OCI-LY3 (cell line): ENCODE measurements around the gene MRTFA.
A peak's percentile ranks its signal among the peaks of the same experiment; 100 is the strongest.
"Not testable (repeated sequence)": the region's sequence is repeated elsewhere in the genome, so short reads cannot be mapped to it uniquely, and the experiment has no call there.

Source experiments
- H2AFZ ChIP-seq: fragments of 200-600, 300-600 bp; shearing (Covaris generic); 2 replicates; pipeline ENCODE4 v1.6.0; 2014; ENCODE audit warnings: antibody characterized with exemption, low read depth, low read length
- H3K27ac ChIP-seq: fragments of 200-600, 300-600 bp; sonication (generic); 2 replicates; pipeline ENCODE4 v1.5.1; 2014; ENCODE audit warnings: mild to moderate bottlenecking, low read length, moderate library complexity, mixed read lengths
- H3K27me3 ChIP-seq: fragments of 200-600, 300-600 bp; sonication (generic); 2 replicates; pipeline ENCODE4 v1.6.1; 2014; ENCODE audit warnings: low read depth, low read length, mixed read lengths
- H3K36me3 ChIP-seq: fragments of 200-600, 300-600 bp; sonication (generic); replicated peaks from 2 replicates; pipeline ENCODE3; 2014; ENCODE audit warnings: low read depth, low read length, mixed read lengths
- H3K4me1 ChIP-seq: fragments of 300-600, 200-600 bp; sonication (generic); 2 replicates; pipeline ENCODE4 v1.6.1; 2014; ENCODE audit warnings: low read length, mixed read lengths
- H3K4me2 ChIP-seq: fragments of 200-600, 300-600 bp; sonication (generic); 2 replicates; pipeline ENCODE4 v1.6.1; 2014; ENCODE audit warnings: low read length, mixed read lengths
- H3K4me3 ChIP-seq: fragments of 300-600, 200-600 bp; sonication (generic); 2 replicates; pipeline ENCODE4 v1.5.1; 2014; ENCODE audit warnings: antibody characterized with exemption, mild to moderate bottlenecking, low read length, moderate library complexity
- H3K79me2 ChIP-seq: fragments of 300-600, 200-600 bp; shearing (Covaris generic); 2 replicates; pipeline ENCODE4 v1.6.1; 2014; ENCODE audit warnings: mild to moderate bottlenecking, low read length, mixed read lengths
- H3K9ac ChIP-seq: fragments of 300-600, 200-600 bp; shearing (Covaris generic); 2 replicates; pipeline ENCODE4 v1.6.0; 2014; ENCODE audit warnings: mild to moderate bottlenecking, low read length, moderate library complexity
- H3K9me3 ChIP-seq: fragments of 200-600, 300-600 bp; shearing (Covaris generic); 2 replicates; pipeline ENCODE4 v1.6.1; 2014; ENCODE audit warnings: low read length, mixed read lengths; ENCODE audit not compliant: insufficient read depth
- H4K20me1 ChIP-seq: fragments of 200-600, 300-600 bp; sonication (generic); 2 replicates; pipeline ENCODE4 v1.6.1; 2016; ENCODE audit warnings: low read length, mixed read lengths; ENCODE audit not compliant: insufficient read depth
- EZH2phosphoT487 ChIP-seq: fragments of 200-600 bp; shearing (Covaris generic); IDR thresholded peaks from 2 replicates; pipeline ENCODE4 v1.6.1; 2018; ENCODE audit warnings: antibody characterized with exemption, mixed run types, low read depth
- TF ChIP-seq, protein P1 (sequence below): fragments of 200-600, 300-600 bp; sonication (generic); IDR thresholded peaks from 2 replicates; pipeline ENCODE4 v1.5.1; 2014; ENCODE audit warnings: antibody characterized with exemption, low read length, low read depth

The MRTFA gene

DNA sequence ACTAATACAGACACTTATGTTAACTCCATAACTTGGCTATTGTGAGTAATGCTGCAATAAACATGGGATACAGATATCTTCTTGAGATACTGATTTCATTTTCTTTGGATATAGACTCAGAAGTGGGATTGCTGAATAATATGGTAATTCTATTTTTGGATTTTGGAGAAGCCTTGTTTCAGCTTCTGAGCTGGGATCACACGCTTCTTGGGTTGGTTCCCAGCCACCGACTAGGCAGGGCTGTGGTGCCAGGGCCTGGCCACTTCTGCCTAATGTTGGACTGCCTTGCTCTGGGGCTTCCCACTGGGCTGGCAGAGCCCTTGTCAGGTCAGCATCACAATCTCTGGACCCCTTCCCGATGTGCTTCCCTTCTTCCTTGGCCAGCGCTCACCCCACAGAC, 28.8 kb upstream of the MRTFA start:
- Histone ChIP-seq H3K4me1 (peaks cover 17% of the 10 kb centered on the region), H3K4me2 (no peak overlapping the region), H3K27me3 (no peaks in the 10 kb centered on the region), H3K36me3 (no peaks in the 10 kb centered on the region), H3K9me3 (no peaks in the 10 kb centered on the region), H2AFZ (no peak overlapping the region), H3K9ac (no peak overlapping the region), H4K20me1 (no peaks in the 10 kb centered on the region), H3K79me2 (no peaks in the 10 kb centered on the region), H3K27ac (no peak overlapping the region), H3K4me3 (no peak overlapping the region)
- no peak for TF ChIP-seq EZH2phosphoT487
- TF ChIP-seq, protein P1, sequence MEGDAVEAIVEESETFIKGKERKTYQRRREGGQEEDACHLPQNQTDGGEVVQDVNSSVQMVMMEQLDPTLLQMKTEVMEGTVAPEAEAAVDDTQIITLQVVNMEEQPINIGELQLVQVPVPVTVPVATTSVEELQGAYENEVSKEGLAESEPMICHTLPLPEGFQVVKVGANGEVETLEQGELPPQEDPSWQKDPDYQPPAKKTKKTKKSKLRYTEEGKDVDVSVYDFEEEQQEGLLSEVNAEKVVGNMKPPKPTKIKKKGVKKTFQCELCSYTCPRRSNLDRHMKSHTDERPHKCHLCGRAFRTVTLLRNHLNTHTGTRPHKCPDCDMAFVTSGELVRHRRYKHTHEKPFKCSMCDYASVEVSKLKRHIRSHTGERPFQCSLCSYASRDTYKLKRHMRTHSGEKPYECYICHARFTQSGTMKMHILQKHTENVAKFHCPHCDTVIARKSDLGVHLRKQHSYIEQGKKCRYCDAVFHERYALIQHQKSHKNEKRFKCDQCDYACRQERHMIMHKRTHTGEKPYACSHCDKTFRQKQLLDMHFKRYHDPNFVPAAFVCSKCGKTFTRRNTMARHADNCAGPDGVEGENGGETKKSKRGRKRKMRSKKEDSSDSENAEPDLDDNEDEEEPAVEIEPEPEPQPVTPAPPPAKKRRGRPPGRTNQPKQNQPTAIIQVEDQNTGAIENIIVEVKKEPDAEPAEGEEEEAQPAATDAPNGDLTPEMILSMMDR = no peak

DNA sequence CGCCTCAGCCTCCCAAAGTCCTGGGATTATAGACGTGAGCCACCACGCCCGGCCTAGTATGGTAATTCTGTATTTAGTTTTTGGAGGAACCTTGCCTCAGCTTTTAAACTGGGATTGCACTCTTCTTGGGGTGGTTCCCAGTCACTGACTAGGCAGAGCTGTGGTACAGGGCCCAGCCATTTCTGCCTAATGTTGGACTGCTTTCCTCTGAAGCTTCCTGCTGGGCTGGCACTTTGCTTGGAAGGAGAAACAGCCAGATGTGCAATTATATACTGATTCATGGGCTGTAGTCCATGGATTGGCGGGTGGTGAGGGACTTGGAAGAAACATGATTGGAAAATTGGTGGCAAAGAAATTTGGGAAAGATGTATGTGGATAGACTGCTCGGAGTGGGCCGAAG, 25.2 kb upstream of the MRTFA start:
- Histone ChIP-seq H2AFZ (no peak overlapping the region), H3K27me3 (no peaks in the 10 kb centered on the region), H3K27ac (no peak overlapping the region), H3K9ac (no peak overlapping the region), H3K4me2 (no peak overlapping the region), H3K4me1 (peaks cover 7% of the 10 kb centered on the region), H4K20me1 (no peaks in the 10 kb centered on the region), H3K9me3 (no peaks in the 10 kb centered on the region), H3K79me2 (no peaks in the 10 kb centered on the region), H3K36me3 (no peaks in the 10 kb centered on the region), H3K4me3 (no peak overlapping the region)
- TF ChIP-seq, protein P1 = no peak
- TF ChIP-seq EZH2phosphoT487 = no peak

DNA sequence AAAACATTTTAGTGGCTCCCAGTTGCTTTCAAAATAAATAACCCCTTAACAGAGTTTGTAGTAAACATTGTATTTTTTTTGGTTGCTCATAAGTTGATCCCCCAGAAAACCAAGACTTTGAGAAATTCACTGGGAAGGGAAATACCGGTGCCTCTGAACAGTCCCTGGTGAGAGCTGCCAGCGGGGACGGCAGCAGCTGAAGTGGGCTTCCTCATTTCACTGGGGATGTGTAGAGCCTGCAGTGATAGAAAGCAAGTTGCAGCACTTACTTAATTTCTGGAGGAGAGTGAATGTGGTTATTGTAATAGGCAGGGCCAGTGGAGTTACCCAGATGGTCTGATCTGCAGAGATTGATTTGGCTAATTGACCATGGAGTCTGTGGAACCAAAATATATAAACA, 24.2 kb upstream of the MRTFA start:
- H4K20me1 ChIP-seq = no peaks in the 10 kb centered on the region
- TF ChIP-seq, protein P1 = no peak
- TF ChIP-seq EZH2phosphoT487 = no peak
- 0 out of 2 replicates have a peak overlapping the region, but pooled peaks have one; percentile 26 for H3K4me2 ChIP-seq
- H3K4me1 ChIP-seq = peaks cover 7% of the 10 kb centered on the region
- H2AFZ ChIP-seq = no peak overlapping the region
- H3K27ac ChIP-seq = no peak overlapping the region
- H3K36me3 ChIP-seq = no peaks in the 10 kb centered on the region
- no peaks in the 10 kb centered on the region for H3K27me3 ChIP-seq
- H3K9ac ChIP-seq = no peak overlapping the region
- H3K9me3 ChIP-seq = no peaks in the 10 kb centered on the region
- no peak overlapping the region for H3K4me3 ChIP-seq
- no peaks in the 10 kb centered on the region for H3K79me2 ChIP-seq

DNA sequence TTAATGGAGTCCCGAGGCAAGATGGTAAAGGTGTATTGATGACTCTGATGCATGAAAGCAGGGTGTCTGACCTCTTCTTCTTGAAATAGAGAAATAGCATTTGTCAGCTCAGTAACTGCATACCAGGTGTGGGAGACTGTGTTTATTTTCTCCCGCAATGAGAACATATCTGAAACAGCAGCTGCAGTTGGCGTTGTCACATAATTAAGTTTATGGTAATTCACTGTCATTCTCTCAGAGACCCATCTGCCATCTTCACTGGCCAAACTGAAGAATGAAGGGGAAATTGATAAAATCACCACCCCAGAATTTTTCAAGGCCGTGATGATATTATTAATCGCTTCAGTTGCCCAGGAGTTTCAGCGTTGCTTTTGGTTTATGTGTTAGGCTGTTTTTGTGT, 22.6 kb upstream of the MRTFA start:
- TF ChIP-seq, protein P1 = no peak
- no peak for TF ChIP-seq EZH2phosphoT487
- H4K20me1 ChIP-seq = no peaks in the 10 kb centered on the region

DNA sequence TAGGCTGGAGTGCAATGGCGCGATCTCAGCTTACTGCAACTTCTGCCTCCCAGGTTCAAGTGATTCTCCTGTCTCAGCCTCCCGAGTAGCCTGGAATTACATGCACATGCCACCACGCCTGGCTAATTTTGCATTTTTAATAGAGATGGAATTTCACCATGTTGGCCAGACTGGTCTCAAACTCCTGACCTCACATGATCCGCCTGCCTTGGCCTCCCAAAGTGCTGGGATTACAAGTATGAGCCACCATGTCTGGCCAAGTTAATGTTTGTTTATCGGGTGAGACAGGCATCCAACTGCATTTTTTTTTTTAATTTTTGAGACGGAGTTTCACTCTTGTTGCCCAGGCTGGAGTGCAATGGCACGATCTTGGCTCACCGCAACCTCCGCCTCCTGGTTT, 20.1 kb upstream of the MRTFA start:
- not testable (repeated sequence) for H3K79me2 ChIP-seq, H4K20me1 ChIP-seq, H3K4me3 ChIP-seq, H3K4me2 ChIP-seq, H3K36me3 ChIP-seq, H3K9me3 ChIP-seq, H2AFZ ChIP-seq, H3K27ac ChIP-seq, H3K27me3 ChIP-seq, H3K9ac ChIP-seq
- peaks cover 14% of the 10 kb centered on the region for H3K4me1 ChIP-seq

More for the DNA sequence above, 22.6 kb upstream of the MRTFA start:
- Histone ChIP-seq H3K4me3 (no peak overlapping the region), H3K4me2 (no peak overlapping the region), H3K79me2 (no peaks in the 10 kb centered on the region), H3K9me3 (no peaks in the 10 kb centered on the region), H3K27ac (no peak overlapping the region), H3K36me3 (no peaks in the 10 kb centered on the region), H3K9ac (no peak overlapping the region), H3K4me1 (peaks cover 7% of the 10 kb centered on the region), H2AFZ (no peak overlapping the region), H3K27me3 (no peaks in the 10 kb centered on the region)

DNA sequence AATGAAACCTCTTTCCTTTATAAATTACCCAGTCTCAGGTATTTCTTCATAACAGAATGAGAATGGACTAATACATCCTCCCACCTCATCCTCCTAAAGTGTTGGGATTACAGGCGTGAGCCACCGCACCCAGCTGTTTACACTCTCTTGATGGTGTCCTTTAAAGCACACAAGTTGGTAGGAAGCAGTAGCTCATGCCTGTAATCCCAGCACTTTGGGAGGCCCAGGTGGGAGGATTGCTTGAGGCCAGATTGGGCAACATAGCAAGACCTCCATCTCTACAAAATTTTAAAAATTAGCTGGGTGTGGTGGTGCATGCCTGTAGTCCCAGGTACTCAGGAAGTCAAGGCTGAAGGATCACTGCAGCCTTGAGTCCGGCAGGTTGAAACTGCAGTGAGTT, 19.4 kb upstream of the MRTFA start:
- H3K79me2 ChIP-seq = not testable (repeated sequence)

More for the DNA sequence above, 19.4 kb upstream of the MRTFA start:
- H2AFZ ChIP-seq, H3K36me3 ChIP-seq, H3K4me2 ChIP-seq, H3K4me3 ChIP-seq, H4K20me1 ChIP-seq, H3K27ac ChIP-seq, H3K9me3 ChIP-seq, H3K27me3 ChIP-seq, H3K9ac ChIP-seq: not testable (repeated sequence)
- H3K4me1 ChIP-seq = peaks cover 15% of the 10 kb centered on the region
